Heart left ventricle (tissue), 13 donors: ENCODE data around the gene TTBK1.

ENCODE experiments used
- CTCF ChIP-seq, 12 donors: fragments of 200-600 bp; sonication (generic) in 4 of 12; IDR thresholded peaks; one replicate each; pipeline versions ENCODE4 v1.5.0 to v1.8.0; 2018 to 2022; ENCODE audit warnings: antibody characterized with exemption in 12 of 12, mild to moderate bottlenecking in 5 of 12
- POLR2A ChIP-seq, 2 donors: fragments of 450-650 bp; IDR thresholded peaks; one replicate each; pipeline ENCODE4 v1.6.1; 2017; ENCODE audit warnings: antibody characterized with exemption in 2 of 2, mild to moderate bottlenecking in 2 of 2, moderate library complexity in 2 of 2
- donor health status: ischemic (EF 13 %, LVEDD 7.1; RV severe dilation, severe dysfunction).
- donor health status: DM: no; HTN: yes; CAD: no.
- donor health status: DM: no; HTN: no; CAD: no.
- donor health status: ischemic (EF 25% LVEDD 6.9; RV normal size, moderate dysfunction).
- donor health status: ischemic (EF 25% LVEDD 5.7; RV mildly dilated, moderate dysfunction).
- donor health status: ischemic (EF 35%, LVEDD 5.7; RV mildly dilated, moderate dysfunction).
- donor health status: nonischemic (EF 11% LVEDD 7.7; RV severe dilation, severe dysfunction).
- donor health status: DM: yes; HTN: yes; CAD: no.
- donor health status: PGD.
- donor health status: ischemic (EF 29% LVEDD 5.4; RV normal size, mild dysfunction).
- donor health status: nonischemic (EF 23%, LVEDD 6.1; RV moderate dilation, normal function).

GRCh38 chr6:43331891-43332290 lies 88.6 kb downstream of the TTBK1 start:
- TF ChIP-seq CTCF (IDR thresholded peaks at IDR 0.05) (no peak), POLR2A (IDR thresholded peaks at IDR 0.05) (no peak)
